Caco-2 (cell line): Measurements from ENCODE around the gene FUZ. TPM values are rescaled to one million over a fixed set of nuclear protein-coding genes. Genes with fewer than 3 reads are reported as not detected.

Source experiments
- BruUV-seq: library from RNA; stranded (reverse); fragments of 400-500 nt; replicated peaks from 2 replicates; lab custom pipeline; 2021; lab: Mats Ljungman, UMichigan
- CTCF ChIA-PET: fragments of 300-600 bp; sonication (Branson Sonifier 250); formaldehyde crosslinking; loops from one replicate; lab custom pipeline; 2022; ENCODE audit warnings: antibody characterized with exemption; lab: Charles Lee
- POLR2A ChIA-PET: fragments of 300-600 bp; sonication (Branson Sonifier 250); formaldehyde crosslinking; loops from one replicate; lab custom pipeline; 2022; ENCODE audit warnings: antibody characterized with exemption; lab: Charles Lee
- DNase-seq, 2 experiments: peaks; one replicate each; pipeline versions ENCODE4 v3.0.0 to v3.0.0-alpha.2; 2020 to 2022
- H3K27me3 ChIP-seq: replicated peaks from 2 replicates; pipeline ENCODE4 v1.6.0; 2011; ENCODE audit warnings: low read length; ENCODE audit not compliant: control insufficient read depth, insufficient read depth
- H3K36me3 ChIP-seq: 2 replicates; pipeline ENCODE4 v1.5.1; 2011; ENCODE audit warnings: low read length; ENCODE audit not compliant: control insufficient read depth, insufficient read depth
- H3K4me1 ChIP-seq: fragments of 250-450 bp; sonication (Bioruptor Pico); 2 replicates; pipeline ENCODE4 v1.5.1; 2020; ENCODE audit warnings: mild to moderate bottlenecking
- H3K4me3 ChIP-seq: 2 replicates; pipeline ENCODE4 v1.5.1; 2011; ENCODE audit warnings: low read depth, mild to moderate bottlenecking, control low read depth, low read length
- H3K9me3 ChIP-seq: fragments of 250-450 bp; sonication (Bioruptor Pico); 2 replicates; pipeline ENCODE4 v1.5.1; 2020; ENCODE audit warnings: mild to moderate bottlenecking, moderate library complexity
- H3K27ac Mint-ChIP-seq: one replicate; pipeline ENCODE4 v1.8.0; 2022; ENCODE audit warnings: mixed read lengths; ENCODE audit not compliant: unreplicated experiment
- H3K27me3 Mint-ChIP-seq: one replicate; pipeline ENCODE4 v1.8.0; 2022; ENCODE audit warnings: mixed read lengths; ENCODE audit not compliant: insufficient read depth, unreplicated experiment
- H3K36me3 Mint-ChIP-seq: one replicate; pipeline ENCODE4 v1.8.0; 2022; ENCODE audit warnings: mild to moderate bottlenecking, mixed read lengths; ENCODE audit not compliant: insufficient read depth, unreplicated experiment
- H3K4me1 Mint-ChIP-seq: one replicate; pipeline ENCODE4 v1.8.0; 2022; ENCODE audit warnings: low read depth, mixed read lengths; ENCODE audit not compliant: unreplicated experiment
- H3K4me3 Mint-ChIP-seq: one replicate; pipeline ENCODE4 v1.8.0; 2022; ENCODE audit warnings: mild to moderate bottlenecking, moderate library complexity, mixed read lengths; ENCODE audit not compliant: unreplicated experiment
- H3K9me3 Mint-ChIP-seq: one replicate; pipeline ENCODE4 v1.8.0; 2022; ENCODE audit warnings: mixed read lengths; ENCODE audit not compliant: unreplicated experiment
- CTCF ChIP-seq, 2 experiments: fragments of 200-600 bp in 1 of 2; IDR thresholded peaks; 1 replicate in 1 of 2; 2 replicates in 1 of 2; pipeline versions ENCODE4 v1.5.1 to v1.8.0; 2011 to 2022; ENCODE audit warnings: antibody characterized with exemption in 1 of 2, control low read depth in 1 of 2, inconsistent platforms in 1 of 2, low read depth in 1 of 2, low read length in 1 of 2, mild to moderate bottlenecking in 1 of 2, moderate library complexity in 1 of 2; ENCODE audit not compliant: insufficient read depth in 1 of 2, severe bottlenecking in 1 of 2, unreplicated experiment in 1 of 2
- intact Hi-C: fragments of 100-400 bp; cut with micrococcal nuclease; formaldehyde crosslinking; loops from one replicate; pipeline ENCODE4 v1.10.0; 2022; ENCODE audit not compliant: unreplicated experiment
- total RNA-seq: library from RNA; stranded (reverse); gene quantifications from 2 replicates; pipeline ENCODE4 v1.2.3, GENCODE V29; 2022

The FUZ gene
- total RNA-seq, 1 experiment from 2014 or later = 0.75 TPM

- ChIA-PET CTCF (no interaction called here), POLR2A (no interaction called here)
- Histone ChIP-seq H3K27me3 (no peaks in the 10 kb centered on the region), H3K4me1 (peaks cover 10% of the 10 kb centered on the region), H3K36me3 (peaks cover 18% of the 10 kb centered on the region), H3K4me3 (no peak overlapping the region), H3K9me3 (no peaks in the 10 kb centered on the region)
- peak overlapping the region; percentile 76 for H3K27ac Mint-ChIP-seq
- peaks cover 96% of the 10 kb centered on the region for H3K36me3 Mint-ChIP-seq
- H3K9me3 Mint-ChIP-seq = no peaks in the 10 kb centered on the region
- intact Hi-C loops = no loop called here
- no TSS peak for BruUV-seq
- H3K4me3 Mint-ChIP-seq = no peak overlapping the region
- no peak for DNase-seq
- peaks cover 18% of the 10 kb centered on the region for H3K4me1 Mint-ChIP-seq
- TF ChIP-seq CTCF (IDR thresholded peaks at IDR 0.05; ENCODE audit: insufficient read depth in 1 of 2, low read depth in 1 of 2, low read length in 1 of 2, severe bottlenecking in 1 of 2, unreplicated experiment in 1 of 2) = no peak
- H3K27me3 Mint-ChIP-seq = no peaks in the 10 kb centered on the region
Observed at GRCh38 chr19:49861541-49862378, 48.7 kb upstream of the FUZ start.

- BruUV-seq = no TSS peak
- POLR2A ChIA-PET = interaction anchor here (0.6 kb wide), 1 partner anchor 48 kb away, joined by 5 read pairs; no protein-coding TSS in a partner anchor
- Histone ChIP-seq H3K27me3 (no peaks in the 10 kb centered on the region), H3K9me3 (no peaks in the 10 kb centered on the region), H3K4me3 (no peak overlapping the region), H3K4me1 (peaks cover 6% of the 10 kb centered on the region), H3K36me3 (peaks cover 16% of the 10 kb centered on the region)
- H3K27ac Mint-ChIP-seq = peak overlapping the region; percentile 45
- no peak for DNase-seq
- H3K27me3 Mint-ChIP-seq = no peaks in the 10 kb centered on the region
- no peaks in the 10 kb centered on the region for H3K9me3 Mint-ChIP-seq
- no peak overlapping the region for H3K4me3 Mint-ChIP-seq
- peaks cover 96% of the 10 kb centered on the region for H3K36me3 Mint-ChIP-seq
- TF ChIP-seq CTCF (IDR thresholded peaks at IDR 0.05; ENCODE audit: insufficient read depth in 1 of 2, low read depth in 1 of 2, low read length in 1 of 2, severe bottlenecking in 1 of 2, unreplicated experiment in 1 of 2) = no peak
- peaks cover 12% of the 10 kb centered on the region for H3K4me1 Mint-ChIP-seq
- CTCF ChIA-PET = no interaction called here
- intact Hi-C loops = no loop called here
Observed at GRCh38 chr19:49861107-49861506, 48.0 kb upstream of the FUZ start.

DNA sequence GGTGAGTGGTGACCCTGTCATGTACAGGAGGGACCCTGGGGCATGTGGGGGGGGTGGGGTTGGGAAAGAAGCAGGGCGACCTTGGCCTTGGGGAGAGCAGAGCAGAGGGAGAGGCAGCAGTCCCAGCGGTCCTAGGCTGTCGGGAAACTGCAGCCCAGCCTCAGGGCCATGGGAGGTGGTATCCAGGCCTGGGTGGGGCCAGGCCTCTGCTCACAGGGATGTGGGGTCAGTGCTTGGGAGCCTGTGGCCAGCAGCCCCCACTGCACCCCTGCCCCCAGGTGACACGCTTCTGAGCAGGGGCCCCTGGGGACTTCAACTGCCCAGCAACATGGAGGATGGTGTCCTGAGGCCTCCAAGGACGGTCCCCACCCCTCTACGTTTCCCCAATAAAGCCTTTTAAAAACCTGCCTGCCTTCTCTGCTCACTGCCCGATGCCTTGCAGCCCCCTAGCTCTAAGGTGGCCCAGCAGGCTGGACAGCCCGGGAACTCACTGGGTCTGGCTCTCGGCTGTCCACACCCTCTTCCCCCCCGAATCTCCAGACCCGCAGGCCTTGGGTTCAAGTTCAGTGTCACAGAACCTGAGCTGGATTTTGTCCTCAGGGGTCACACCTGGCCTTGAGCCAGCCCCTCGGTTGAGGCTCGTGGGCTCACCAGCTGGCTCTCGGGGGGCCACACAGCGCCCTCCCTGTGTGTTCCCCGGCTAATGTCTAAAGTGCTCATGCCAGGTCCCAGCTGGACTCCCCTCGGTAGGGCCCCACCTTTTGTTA is 47.4 kb upstream of the FUZ start:
- H3K36me3 ChIP-seq = peaks cover 19% of the 10 kb centered on the region
- BruUV-seq = no TSS peak
- Mint-ChIP-seq H3K9me3 (no peaks in the 10 kb centered on the region), H3K4me3 (no peak overlapping the region), H3K27ac (peak overlapping the region; percentile 45), H3K36me3 (peaks cover 96% of the 10 kb centered on the region), H3K4me1 (peaks cover 6% of the 10 kb centered on the region), H3K27me3 (no peaks in the 10 kb centered on the region)
- H3K9me3 ChIP-seq = no peaks in the 10 kb centered on the region
- ChIA-PET POLR2A (interaction anchor here (0.6 kb wide), 1 partner anchor 48 kb away, joined by 5 read pairs; no protein-coding TSS in a partner anchor), CTCF (no interaction called here)
- no peaks in the 10 kb centered on the region for H3K27me3 ChIP-seq
- no peak overlapping the region for H3K4me3 ChIP-seq
- no peaks in the 10 kb centered on the region; the same call in 1 of the 2 replicates for H3K4me1 ChIP-seq
- intact Hi-C loops = no loop called here
- no peak for TF ChIP-seq CTCF (IDR thresholded peaks at IDR 0.05; ENCODE audit: insufficient read depth in 1 of 2, low read depth in 1 of 2, low read length in 1 of 2, severe bottlenecking in 1 of 2, unreplicated experiment in 1 of 2)
- DNase-seq = no peak
